Liver (tissue), 3 donors: ENCODE data around the gene FAM170B.

ENCODE experiments used
- CTCF ChIP-seq: fragments of 150-350 bp; IDR thresholded peaks from 2 replicates; pipeline ENCODE4 v1.5.1; 2017; ENCODE audit warnings: improper control_type of control experiment, low read depth, low read length; ENCODE audit not compliant: missing input control
- EGR1 ChIP-seq, 2 donors: IDR thresholded peaks; 2 replicates each; pipeline ENCODE4 v1.6.1; 2016 to 2018; ENCODE audit warnings: antibody characterized with exemption in 2 of 2, low read depth in 2 of 2
- JUND ChIP-seq, 2 donors: IDR thresholded peaks; 2 replicates each; pipeline ENCODE4 v1.6.1; 2016; ENCODE audit warnings: antibody characterized with exemption in 2 of 2
- MAX ChIP-seq: IDR thresholded peaks from 2 replicates; pipeline ENCODE4 v1.6.1; 2016; ENCODE audit warnings: antibody characterized with exemption
- NR2F2 ChIP-seq: IDR thresholded peaks from 2 replicates; pipeline ENCODE4 v1.6.1; 2016; ENCODE audit warnings: antibody characterized with exemption
- RAD21 ChIP-seq, 2 donors: IDR thresholded peaks; 2 replicates each; pipeline ENCODE4 v1.6.1; 2016; ENCODE audit warnings: antibody characterized with exemption in 2 of 2, mild to moderate bottlenecking in 2 of 2
- REST ChIP-seq: IDR thresholded peaks from 2 replicates; pipeline ENCODE4 v1.6.1; 2016; ENCODE audit warnings: antibody characterized with exemption, mild to moderate bottlenecking
- RXRA ChIP-seq, 2 donors: IDR thresholded peaks; 2 replicates each; pipeline ENCODE4 v1.6.1; 2017 to 2018; ENCODE audit warnings: antibody characterized with exemption in 2 of 2, mild to moderate bottlenecking in 1 of 2
- SP1 ChIP-seq: IDR thresholded peaks from 2 replicates; pipeline ENCODE4 v1.6.1; 2018; ENCODE audit warnings: antibody characterized with exemption, mild to moderate bottlenecking
- TAF1 ChIP-seq: conservative IDR thresholded peaks from 2 replicates; pipeline ENCODE4 v1.6.1; 2016; ENCODE audit warnings: antibody characterized with exemption, mild to moderate bottlenecking
- YY1 ChIP-seq: IDR thresholded peaks from 2 replicates; pipeline ENCODE4 v1.6.1; 2016; ENCODE audit warnings: antibody characterized with exemption, mild to moderate bottlenecking
- ZBTB33 ChIP-seq: IDR thresholded peaks from 2 replicates; pipeline ENCODE4 v1.6.1; 2016; ENCODE audit warnings: antibody characterized with exemption
- donor health status: healthy.
- donor health status: healthy.

- no peak for TF ChIP-seq RAD21 (IDR thresholded peaks at IDR 0.05)
- no peak for TF ChIP-seq CTCF
- no peak for TF ChIP-seq REST
- TF ChIP-seq JUND (IDR thresholded peaks at IDR 0.05): no peak
- TF ChIP-seq TAF1: no peak
- no peak for TF ChIP-seq YY1
- no peak for TF ChIP-seq RXRA (IDR thresholded peaks at IDR 0.05)
- TF ChIP-seq EGR1 (IDR thresholded peaks at IDR 0.05; ENCODE audit: low read depth in 2 of 2): no peak
- no peak for TF ChIP-seq ZBTB33
- no peak for TF ChIP-seq SP1
- no peak for TF ChIP-seq MAX
- TF ChIP-seq NR2F2: no peak
Observed at GRCh38 chr10:49089152-49089551, 44.7 kb downstream of the FAM170B start.
